Epithelial cell of esophagus (primary cell): ENCODE results near the gene MORC1.
"Not testable (repeated sequence)": the region's sequence is repeated elsewhere in the genome, so short reads cannot be mapped to it uniquely, and the experiment has no call there.

Experiments used
- DNase-seq: peaks from one replicate; pipeline ENCODE4 v3.0.0; 2010; ENCODE audit warnings: low read depth
- H3K4me3 ChIP-seq: 2 replicates; pipeline ENCODE4 v1.5.1; 2011; ENCODE audit warnings: mild to moderate bottlenecking, low read length, control low read depth
- TF ChIP-seq, protein P1 (sequence below): IDR thresholded peaks from 2 replicates; pipeline ENCODE4 v1.5.1; 2011; ENCODE audit warnings: low read depth, mild to moderate bottlenecking, low read length, control low read depth, inconsistent platforms; ENCODE audit not compliant: insufficient read depth; ENCODE audit errors: missing control alignments

MORC1 gene

DNA sequence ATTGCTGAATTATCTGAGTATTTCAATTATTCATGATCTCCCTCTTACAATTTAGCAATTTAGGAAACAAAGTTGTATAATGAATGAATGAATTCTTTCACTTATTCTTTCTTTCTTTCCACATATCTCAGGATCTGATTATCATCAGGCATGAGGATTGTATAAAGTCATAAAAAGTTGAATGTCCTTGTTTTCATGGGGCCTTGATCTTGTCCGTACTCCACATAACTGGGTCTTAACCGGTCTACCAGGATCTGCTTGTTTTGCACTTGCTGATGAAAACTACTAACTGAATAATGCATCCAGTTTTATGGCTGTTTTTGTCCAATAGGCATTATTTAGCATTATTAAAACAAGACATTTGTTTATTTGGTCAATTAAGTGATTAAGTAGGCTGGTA lies 31.1 kb upstream of the MORC1 start:
- H3K4me3 ChIP-seq = no peak overlapping the region
- DNase-seq = no peak
- TF ChIP-seq, protein P1, sequence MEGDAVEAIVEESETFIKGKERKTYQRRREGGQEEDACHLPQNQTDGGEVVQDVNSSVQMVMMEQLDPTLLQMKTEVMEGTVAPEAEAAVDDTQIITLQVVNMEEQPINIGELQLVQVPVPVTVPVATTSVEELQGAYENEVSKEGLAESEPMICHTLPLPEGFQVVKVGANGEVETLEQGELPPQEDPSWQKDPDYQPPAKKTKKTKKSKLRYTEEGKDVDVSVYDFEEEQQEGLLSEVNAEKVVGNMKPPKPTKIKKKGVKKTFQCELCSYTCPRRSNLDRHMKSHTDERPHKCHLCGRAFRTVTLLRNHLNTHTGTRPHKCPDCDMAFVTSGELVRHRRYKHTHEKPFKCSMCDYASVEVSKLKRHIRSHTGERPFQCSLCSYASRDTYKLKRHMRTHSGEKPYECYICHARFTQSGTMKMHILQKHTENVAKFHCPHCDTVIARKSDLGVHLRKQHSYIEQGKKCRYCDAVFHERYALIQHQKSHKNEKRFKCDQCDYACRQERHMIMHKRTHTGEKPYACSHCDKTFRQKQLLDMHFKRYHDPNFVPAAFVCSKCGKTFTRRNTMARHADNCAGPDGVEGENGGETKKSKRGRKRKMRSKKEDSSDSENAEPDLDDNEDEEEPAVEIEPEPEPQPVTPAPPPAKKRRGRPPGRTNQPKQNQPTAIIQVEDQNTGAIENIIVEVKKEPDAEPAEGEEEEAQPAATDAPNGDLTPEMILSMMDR = no peak

DNA sequence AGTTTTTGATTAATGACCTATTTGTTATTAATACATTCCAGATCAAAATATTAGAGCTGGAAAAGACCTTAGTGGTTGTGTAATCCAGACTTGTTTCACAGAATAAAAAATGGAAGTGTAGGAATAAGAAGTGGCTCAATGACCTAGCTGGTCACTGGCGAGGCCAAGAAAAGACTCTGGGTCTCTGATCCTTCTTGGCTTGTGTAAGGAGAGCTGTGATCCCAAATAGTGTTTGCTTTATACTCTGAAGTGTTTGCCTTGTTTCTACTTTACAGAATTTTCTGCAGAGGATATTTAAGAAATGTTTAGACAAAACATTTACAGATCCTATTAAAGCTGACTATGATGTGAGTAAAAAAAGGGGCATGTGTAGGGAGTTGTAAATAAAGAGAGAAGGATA lies 25.7 kb upstream of the MORC1 start:
- no peak for DNase-seq
- H3K4me3 ChIP-seq = no peak overlapping the region
- TF ChIP-seq, protein P1 = no peak

DNA sequence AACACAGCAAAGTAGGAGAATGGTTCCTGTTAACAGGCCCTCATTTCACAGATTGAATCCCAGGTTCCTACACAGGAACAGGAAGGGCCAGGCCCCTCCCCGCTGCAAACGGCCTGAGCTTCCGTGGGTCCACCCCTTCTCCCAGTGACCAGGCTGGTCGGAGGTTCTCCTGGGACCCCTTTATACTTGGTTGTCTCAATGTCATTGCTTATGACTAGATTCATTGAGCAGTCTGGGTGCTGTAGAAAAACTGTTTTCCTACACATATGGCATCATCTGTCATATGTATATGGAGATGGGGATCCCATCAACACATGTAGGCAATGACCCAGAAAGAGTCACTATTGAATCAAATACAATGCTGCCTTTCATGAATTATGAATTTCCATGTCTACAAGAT lies 22.4 kb upstream of the MORC1 start:
- no peak overlapping the region for H3K4me3 ChIP-seq
- TF ChIP-seq, protein P1 = no peak
- DNase-seq = no peak

DNA sequence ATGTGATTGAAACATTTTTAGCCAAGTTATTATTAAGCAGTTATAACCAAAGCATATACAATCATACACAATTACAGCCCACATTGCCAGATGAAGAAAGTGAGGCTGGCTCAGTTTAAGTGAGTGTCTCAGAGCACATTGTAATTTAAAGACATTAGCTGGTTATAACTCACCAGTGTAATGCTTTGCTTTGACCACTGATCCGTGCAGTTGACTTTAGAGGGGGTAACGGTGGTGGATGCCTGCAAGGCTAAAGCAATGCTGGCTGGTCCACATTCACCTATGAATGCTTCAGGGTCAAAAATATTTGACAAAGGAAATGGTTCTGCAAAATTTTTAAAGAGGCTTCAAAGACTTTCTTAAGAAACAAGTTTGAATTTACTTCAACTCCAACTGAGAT lies 19.8 kb upstream of the MORC1 start:
- DNase-seq = no peak
- TF ChIP-seq, protein P1 = no peak
- no peak overlapping the region for H3K4me3 ChIP-seq

DNA sequence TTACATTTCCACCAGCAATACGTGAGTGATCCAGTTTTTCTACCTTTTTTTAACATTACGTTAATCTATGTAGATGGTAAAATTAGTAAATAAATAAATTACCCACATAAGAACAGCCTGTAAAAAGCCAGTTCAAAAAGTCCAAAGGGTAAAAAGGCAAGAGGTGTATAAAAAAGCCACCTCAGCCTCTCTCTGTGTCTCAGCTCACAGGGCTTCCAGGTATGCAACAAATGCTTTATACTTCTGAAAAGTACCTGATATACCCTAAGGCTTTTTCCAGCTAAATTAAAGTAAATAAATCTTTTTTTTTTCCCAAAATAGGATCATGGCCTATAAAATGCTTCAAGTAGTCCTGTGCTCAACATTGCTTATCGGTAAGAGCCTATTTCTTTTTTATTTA lies 18.6 kb upstream of the MORC1 start, which contains the start of gene C3orf85:
Gene C3orf85, plus strand, starts transcription at position 197 of the 400 bp plus-strand sequence. Its CDS starts 129 bp downstream, at position 326.
- no peak within 1 kb of the TSS for H3K4me3 ChIP-seq
- TF ChIP-seq, protein P1 = no peak
- DNase-seq = no peak

DNA sequence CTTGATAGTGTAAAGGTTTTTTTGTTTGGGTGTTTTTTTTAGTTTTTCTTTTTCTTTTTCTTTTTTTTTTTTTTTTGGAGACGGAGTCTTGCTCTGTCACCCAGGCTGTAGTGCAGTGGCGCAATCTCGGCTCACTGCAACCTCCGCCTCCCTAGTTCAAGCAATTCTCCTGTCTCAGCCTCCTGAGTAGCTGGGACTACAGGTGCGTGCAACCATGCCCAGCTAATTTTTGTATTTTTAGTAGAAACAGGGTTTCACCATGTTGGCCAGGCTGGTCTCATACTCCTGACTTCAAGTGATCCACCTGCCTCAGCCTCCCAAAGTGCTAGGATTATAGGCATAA lies 15.5 kb upstream of the MORC1 start:
- not testable (repeated sequence) for H3K4me3 ChIP-seq, DNase-seq

DNA sequence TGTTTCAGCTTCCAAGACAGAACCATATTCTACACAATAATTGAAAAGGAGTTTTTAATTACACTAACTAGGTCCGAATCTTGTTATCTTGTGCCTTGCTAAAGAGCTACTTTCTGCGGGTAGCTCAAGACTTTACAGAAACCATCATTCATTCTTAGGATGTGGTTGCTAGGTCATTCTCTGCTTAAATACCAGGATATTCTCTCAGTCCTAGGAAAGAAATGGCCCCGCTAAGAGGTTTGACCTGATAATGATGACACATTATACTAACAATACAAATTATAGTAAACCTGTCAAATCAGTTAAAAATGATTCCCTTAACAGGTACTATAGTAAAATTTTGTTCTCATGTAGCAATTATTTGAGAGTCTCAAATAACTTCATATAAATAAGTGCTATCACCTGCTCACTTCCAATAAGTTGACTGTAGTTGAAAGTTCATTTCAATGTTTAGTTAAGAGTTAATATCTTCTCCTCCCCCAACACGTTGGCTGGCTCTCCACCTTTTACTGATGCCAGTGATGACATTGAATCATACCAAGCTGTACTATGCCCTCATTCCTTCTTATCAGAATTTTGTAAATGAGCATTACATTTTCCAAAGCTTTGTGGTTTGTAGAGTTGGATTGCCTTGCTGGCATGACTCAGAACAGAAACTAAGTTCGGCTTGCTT lies 15.0 kb upstream of the MORC1 start:
- no peak for DNase-seq
- no peak overlapping the region for H3K4me3 ChIP-seq
- TF ChIP-seq, protein P1 = no peak
